HepG2 (cell line): ENCODE measurements around the gene MB21D2. TPM values are rescaled to one million over a fixed set of nuclear protein-coding genes. Genes with fewer than 3 reads are reported as not detected.

Experiments
- ATAC-seq: fragments of 200-7000 bp; cut with Tn5 transposase; 3 replicates; pipeline ENCODE4 v1.9.1; 2020; ENCODE audit warnings: mild to moderate bottlenecking, moderate library complexity
- BruUV-seq: library from RNA; stranded (reverse); fragments of 400-500 nt; replicated peaks from 2 replicates; lab custom pipeline; 2021; lab: Mats Ljungman, UMichigan
- CTCF ChIA-PET: fragments of 300-600 bp; formaldehyde crosslinking; extraction: SDS; loops from one replicate; lab custom pipeline; 2021; ENCODE audit warnings: low total read pairs, inconsistent platforms, low intra/inter-chr PET ratio; lab: Yijun Ruan, JAX
- POLR2A ChIA-PET: fragments of 350-600 bp; sonication (Branson Sonifier 250); formaldehyde crosslinking; loops from one replicate; lab custom pipeline; 2020; ENCODE audit warnings: antibody characterized with exemption, inconsistent platforms; lab: Yijun Ruan, JAX
- DNase-seq: peaks from one replicate; pipeline ENCODE4 v3.0.0-alpha.2; 2015; ENCODE audit warnings: low spot score
- FAIRE-seq: peaks from 3 replicates; lab custom pipeline; 2011; peaks lifted over from hg19 to GRCh38; lab: Jason Lieb, UNC
- H2AFZ ChIP-seq: one replicate; pipeline ENCODE4 v1.6.1; 2011; ENCODE audit warnings: low read length, inconsistent platforms
- H3K27ac ChIP-seq: fragments of 300-600 bp; 3 replicates; pipeline ENCODE4 v1.8.0; 2011; ENCODE audit warnings: mixed run types, mild to moderate bottlenecking, mixed read lengths, low read length, inconsistent platforms; ENCODE audit not compliant: insufficient read depth; ENCODE audit errors: extremely low read length
- H3K27me3 ChIP-seq, 2 experiments: fragments of 200-600 bp in 1 of 2; 2 replicates in 1 of 2; 3 replicates in 1 of 2; pipeline versions ENCODE4 v1.6.0 to v1.8.0; 2011; ENCODE audit warnings: low read length in 2 of 2, mild to moderate bottlenecking in 2 of 2, moderate library complexity in 2 of 2, inconsistent platforms in 1 of 2; ENCODE audit not compliant: insufficient read depth in 2 of 2, control insufficient read depth in 1 of 2
- H3K36me3 ChIP-seq, 2 experiments: fragments of 200-600 bp in 1 of 2; replicated peaks in 1 of 2; 2 replicates in 1 of 2; 3 replicates in 1 of 2; pipeline versions ENCODE4 v1.5.1 to v1.8.0; 2011; ENCODE audit warnings: low read length in 2 of 2, inconsistent platforms in 1 of 2; ENCODE audit not compliant: insufficient read depth in 2 of 2, control insufficient read depth in 1 of 2
- H3K4me1 ChIP-seq: 2 replicates; pipeline ENCODE4 v1.5.1; 2012; ENCODE audit warnings: low read length, inconsistent platforms; ENCODE audit not compliant: insufficient read depth
- H3K4me2 ChIP-seq: 2 replicates; pipeline ENCODE4 v1.6.0; 2011; ENCODE audit warnings: low read depth, low read length, inconsistent platforms
- H3K4me3 ChIP-seq, 3 experiments: fragments of 200-600 bp in 1 of 3; sonication (generic), shearing (Covaris generic) in 1 of 3; replicated peaks in 1 of 3; 2 replicates each; pipeline ENCODE4 v1.5.1; 2011 to 2016; ENCODE audit warnings: low read length in 3 of 3, inconsistent platforms in 2 of 3, low read depth in 2 of 3, mild to moderate bottlenecking in 2 of 3, control low read depth in 1 of 3, mixed read lengths in 1 of 3; ENCODE audit not compliant: insufficient read depth in 1 of 3
- H3K79me2 ChIP-seq: one replicate; pipeline ENCODE4 v1.6.1; 2011; ENCODE audit warnings: low read length, inconsistent platforms; ENCODE audit not compliant: insufficient read depth
- H3K9ac ChIP-seq: 2 replicates; pipeline ENCODE4 v1.6.0; 2011; ENCODE audit warnings: mild to moderate bottlenecking, low read depth, low read length, inconsistent platforms; ENCODE audit not compliant: insufficient read depth
- H3K9me3 ChIP-seq: 2 replicates; pipeline ENCODE4 v1.5.1; 2012; ENCODE audit warnings: mild to moderate bottlenecking, low read length
- H4K20me1 ChIP-seq: 2 replicates; pipeline ENCODE4 v1.6.0; 2011; ENCODE audit warnings: inconsistent platforms, mild to moderate bottlenecking, low read length, moderate library complexity; ENCODE audit not compliant: insufficient read depth
- CTCF ChIP-seq: sonication (generic); formaldehyde crosslinking; IDR thresholded peaks from 2 replicates; pipeline ENCODE4 v1.5.0; 2020; ENCODE audit warnings: mild to moderate bottlenecking, missing genetic modification reagents, moderate library complexity
- IKZF5 ChIP-seq: IDR thresholded peaks from 2 replicates; pipeline ENCODE4 v1.6.1; 2018; ENCODE audit warnings: missing genetic modification reagents, mild to moderate bottlenecking, missing compliant biosample characterization
- SKIL ChIP-seq: sonication (generic); formaldehyde crosslinking; IDR thresholded peaks from 2 replicates; pipeline ENCODE4 v1.8.0; 2022; ENCODE audit warnings: missing genetic modification reagents, mild to moderate bottlenecking, moderate library complexity, borderline replicate concordance
- TOE1 ChIP-seq: sonication (generic); formaldehyde crosslinking; IDR thresholded peaks from 2 replicates; pipeline ENCODE4 v1.4.0; 2020; ENCODE audit warnings: mild to moderate bottlenecking, missing genetic modification reagents
- ZFP1 ChIP-seq: IDR thresholded peaks from 2 replicates; pipeline ENCODE4 v1.6.1; 2016
- ZFP41 ChIP-seq: sonication (generic); formaldehyde crosslinking; IDR thresholded peaks from 2 replicates; pipeline ENCODE4 v1.4.0; 2020; ENCODE audit warnings: mild to moderate bottlenecking, missing genetic modification reagents, borderline replicate concordance
- ZNF432 ChIP-seq: sonication (generic); formaldehyde crosslinking; IDR thresholded peaks from 2 replicates; pipeline ENCODE4 v1.5.0; 2020; ENCODE audit warnings: missing genetic modification reagents, mild to moderate bottlenecking, borderline replicate concordance
- WGBS: methylation state at CpG from one replicate; pipeline ENCODE4 v1.1.6; 2017; ENCODE audit warnings: low lambda C conversion rate; 5-methylcytosine and 5-hydroxymethylcytosine counted together
- in situ Hi-C: cut with HindIII; loops from 2 replicates; pipeline ENCODE4 v1.10.0; 2017; ENCODE audit warnings: low pct_unique_long_range_greater_than_20kb; ENCODE audit not compliant: extremely low pct_ligation_motif_present
- intact Hi-C: fragments of 100-400 bp; cut with micrococcal nuclease; formaldehyde crosslinking; loops from one replicate; pipeline ENCODE4 v1.10.0; 2022; ENCODE audit not compliant: unreplicated experiment
- polyA plus RNA-seq, 8 experiments: library from polyadenylated mRNA; depleted of rRNA in 3 of 8; stranded (reverse) in 7 of 8; unstranded in 1 of 8; fragments of >200 nt; fragmentation: Illumina TruSeq in 4 of 8; extraction: Trizol in 4 of 8; gene quantifications; 2 replicates each; pipeline versions ENCODE4 v1.2.1 to v1.2.3, GENCODE V29; 2011 to 2016; ENCODE audit warnings: low read depth in 4 of 8, missing spikeins in 1 of 8, mixed read lengths in 1 of 8; ENCODE audit not compliant: insufficient read depth in 1 of 8
- total RNA-seq, 5 experiments: library from RNA; depleted of rRNA; stranded (reverse); fragments of >200 nt; fragmentation: Illumina TruSeq; extraction: Trizol; gene quantifications; 2 replicates each; pipeline ENCODE4 v1.2.3, GENCODE V29; 2016; ENCODE audit warnings: low read depth in 1 of 5

The MB21D2 gene
- total and polyA plus RNA-seq, 2 of the 13 experiments (the other 11 are each of a cell fraction or from before 2014, with no cell fraction given): 0.90 to 1.6 TPM

- H3K4me2 ChIP-seq: no peak overlapping the region
- peak; percentile 2 for DNase-seq
- in situ Hi-C loops (no loop called here), intact Hi-C loops (loop anchor here (1.0 kb wide), 1 partner anchor 206 kb away; no protein-coding TSS in a partner anchor)
- no peaks in the 10 kb centered on the region for H4K20me1 ChIP-seq
- ATAC-seq: peak; percentile 85
- H3K79me2 ChIP-seq: no peaks in the 10 kb centered on the region
- H3K27ac ChIP-seq: no peak overlapping the region
- peaks cover 14% of the 10 kb centered on the region; the same call in 1 of the 2 replicates for H3K9me3 ChIP-seq
- 6% methylated on average over 5 of the region's 5 CpGs for WGBS
- no peak for FAIRE-seq
- CTCF ChIA-PET: no interaction called here
- BruUV-seq: no TSS peak
- H3K27me3 ChIP-seq: no peaks in the 10 kb centered on the region; a peak in 1 of 5 replicates
- no peak for TF ChIP-seq SKIL (CRISPR knock-in tag)
- no peak for TF ChIP-seq ZFP41 (CRISPR knock-in tag)
- TF ChIP-seq ZNF432 (CRISPR knock-in tag): no peak
- no peak for TF ChIP-seq TOE1 (CRISPR knock-in tag)
- TF ChIP-seq ZFP1: no peak
- no peak for TF ChIP-seq IKZF5
- TF ChIP-seq CTCF (CRISPR knock-in tag): peak; percentile 54
- TF ChIP-seq, all 625 proteins: peak for 1
- Histone ChIP-seq H3K36me3 (no peaks in the 10 kb centered on the region), H3K9ac (no peak overlapping the region), H3K4me1 (no peaks in the 10 kb centered on the region), H2AFZ (no peak overlapping the region), H3K4me3 (no peak overlapping the region)
- POLR2A ChIA-PET: no interaction called here
These were observed 145.3 kb downstream of the MB21D2 start for GRCh38 chr3:192772240-192772894.
